SIG-M5 (cell line): ENCODE data around the gene CKMT2.

Experiments used
- DNase-seq: peaks from one replicate; lab custom pipeline; 2025; lab: John Stamatoyannopoulos, UW

CKMT2 gene

GRCh38 chr5:81216152-81216551 lies 17.0 kb upstream of the CKMT2 start:
- DNase-seq = no peak

DNA sequence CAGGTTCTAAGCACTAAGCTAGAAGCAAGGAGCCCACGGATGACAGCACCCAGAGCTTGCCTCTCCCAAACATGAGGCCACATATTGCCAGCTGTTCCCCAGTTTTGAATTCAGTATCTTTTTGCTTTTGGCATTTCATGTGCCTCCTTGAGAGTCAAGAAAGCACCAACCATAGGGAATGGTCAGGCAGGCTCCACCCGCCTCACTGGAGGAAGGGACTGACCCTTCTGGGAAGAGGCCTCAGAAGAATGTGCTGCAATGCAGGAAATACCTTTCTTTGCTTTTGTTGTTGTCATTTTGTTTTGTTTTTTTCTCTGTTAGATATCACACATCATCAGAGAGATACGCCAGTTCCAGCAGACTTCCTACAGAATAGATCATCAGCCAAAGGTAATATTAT lies 13.7 kb upstream of the CKMT2 start:
- DNase-seq = no peak

GRCh38 chr5:81222285-81222684 lies 10.8 kb upstream of the CKMT2 start:
- no peak for DNase-seq

- no peak for DNase-seq
These were observed 7.7 kb upstream of the CKMT2 start for GRCh38 chr5:81225463-81225862.

GRCh38 chr5:81226286-81226685 lies 6.8 kb upstream of the CKMT2 start:
- DNase-seq = no peak

DNA sequence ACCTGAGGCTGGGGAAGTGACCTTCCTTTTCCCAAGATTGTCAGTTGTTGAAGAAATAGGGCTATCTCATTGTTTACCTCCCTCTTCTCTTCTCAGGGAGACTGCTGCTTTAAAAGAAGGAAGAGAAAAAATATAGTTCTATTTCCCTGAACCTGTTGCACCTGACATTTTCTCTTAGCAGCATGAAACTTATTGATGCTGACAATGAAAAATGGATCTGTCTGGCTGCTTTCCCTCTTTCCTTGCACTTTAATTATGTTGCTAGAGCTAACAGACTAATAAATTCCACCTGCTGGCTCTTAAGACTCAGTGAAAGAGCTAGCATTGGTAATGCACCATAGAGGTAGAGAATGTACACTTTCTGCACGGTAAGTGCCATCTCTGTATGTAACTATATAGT lies 6.2 kb upstream of the CKMT2 start:
- DNase-seq = no peak

DNA sequence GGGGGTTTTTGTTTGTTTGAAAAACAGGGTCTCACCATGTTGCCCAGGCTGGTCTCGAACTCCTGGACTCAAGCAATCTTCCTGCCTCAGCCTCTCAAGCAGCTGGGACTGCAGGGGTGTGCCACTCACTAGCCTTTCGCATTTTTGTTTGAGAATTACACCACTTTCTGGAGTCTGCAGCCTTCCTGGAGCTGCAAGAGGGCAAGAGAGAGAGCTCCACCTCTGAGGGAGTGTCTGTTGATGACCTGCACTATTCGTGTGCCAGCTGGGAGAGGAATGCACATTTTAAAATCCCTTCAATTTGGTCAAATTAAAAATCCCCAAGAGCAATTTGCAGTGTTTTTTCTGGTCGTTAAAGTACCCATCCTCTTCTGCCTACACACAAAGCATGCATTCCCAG lies 5.0 kb upstream of the CKMT2 start:
- no peak for DNase-seq

- no peak for DNase-seq
These were observed 2.7 kb upstream of the CKMT2 start for GRCh38 chr5:81230416-81230815.

GRCh38 chr5:81232464-81233079 lies 550 bp upstream of the CKMT2 start:
- no peak for DNase-seq

GRCh38 chr5:81234299-81234698 lies 1.2 kb downstream of the CKMT2 start:
- no peak for DNase-seq

- DNase-seq = no peak
These were observed 1.7 kb downstream of the CKMT2 start for GRCh38 chr5:81234801-81235200.

DNA sequence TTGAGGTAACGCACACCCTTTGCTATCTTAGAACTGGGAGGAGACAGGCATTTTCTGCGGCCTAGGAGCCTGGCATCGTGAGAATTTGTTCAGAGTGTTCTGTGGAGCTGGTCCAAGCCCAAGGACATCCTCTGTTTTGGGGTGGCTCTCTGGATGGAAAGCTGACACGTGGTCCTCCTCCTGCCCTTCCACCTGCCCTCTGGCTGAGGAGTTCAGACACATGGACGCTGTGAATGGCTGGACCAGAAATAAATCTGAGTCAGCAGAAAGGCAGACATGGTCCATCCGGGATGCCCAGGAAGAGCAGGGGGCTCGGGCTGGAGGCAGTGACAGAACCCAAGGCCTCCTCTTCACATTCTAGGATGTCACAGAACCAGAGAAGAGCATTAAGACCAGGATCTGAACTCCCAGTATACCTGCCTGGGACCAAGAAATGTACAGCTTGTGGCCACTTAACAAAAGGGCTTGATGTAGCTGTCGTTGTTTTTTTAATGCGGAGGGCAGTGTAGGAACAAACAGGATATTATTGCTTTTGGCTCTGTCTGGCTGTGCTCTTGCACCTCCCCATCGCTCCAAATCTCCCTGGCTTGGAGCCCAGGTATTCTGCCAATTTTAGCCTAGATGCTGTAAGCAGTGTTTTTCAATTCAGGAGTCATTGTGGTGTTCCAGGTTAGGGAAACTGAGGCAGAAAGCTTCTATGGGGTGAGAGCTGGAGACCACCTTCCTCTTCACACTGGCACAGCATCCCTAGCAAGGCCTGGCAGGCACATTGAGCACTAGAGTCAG lies 2.4 kb downstream of the CKMT2 start:
- no peak for DNase-seq

DNA sequence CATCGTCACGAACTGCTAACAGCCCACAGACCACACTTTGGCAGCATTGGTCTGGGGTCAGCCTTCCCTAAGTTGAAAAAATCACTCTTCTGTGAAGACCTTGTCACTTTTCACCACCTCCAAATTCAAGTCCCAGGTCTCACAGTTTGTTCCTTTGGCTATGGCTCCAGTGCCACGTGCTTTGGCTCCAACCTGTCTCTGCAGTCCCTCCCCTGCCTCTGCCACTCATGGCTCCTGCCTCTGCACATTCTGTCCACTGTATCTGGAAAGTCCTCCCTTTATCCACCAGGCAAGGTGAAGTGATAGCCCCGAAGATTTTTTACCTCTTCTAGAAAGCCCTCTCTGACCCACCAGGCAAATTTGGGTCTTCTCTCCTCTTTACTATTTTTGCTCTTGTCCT lies 5.3 kb downstream of the CKMT2 start:
- DNase-seq = no peak

GRCh38 chr5:81239613-81240012 lies 6.5 kb downstream of the CKMT2 start:
- DNase-seq = no peak

DNA sequence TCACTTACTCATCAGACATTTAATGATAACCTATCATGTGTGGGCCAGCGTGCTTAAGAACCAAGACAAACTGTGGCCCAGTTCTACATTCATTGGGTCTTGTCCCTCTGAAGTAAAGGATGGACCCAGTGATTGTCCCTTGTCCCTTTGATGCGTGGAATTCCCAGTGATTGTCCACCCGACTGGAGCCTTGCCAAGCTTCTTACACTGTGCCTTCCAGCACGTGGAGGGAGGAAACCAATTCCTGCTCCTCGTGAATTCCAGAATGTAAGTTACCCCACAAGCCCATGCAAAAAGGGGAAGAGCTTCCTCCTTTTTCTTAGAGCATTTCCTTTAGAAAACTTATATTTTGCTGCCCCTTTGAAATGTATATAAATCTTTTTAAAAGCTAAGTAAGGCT lies 7.9 kb downstream of the CKMT2 start:
- no peak for DNase-seq

GRCh38 chr5:81241961-81242648 lies 9.0 kb downstream of the CKMT2 start:
- DNase-seq = no peak

DNA sequence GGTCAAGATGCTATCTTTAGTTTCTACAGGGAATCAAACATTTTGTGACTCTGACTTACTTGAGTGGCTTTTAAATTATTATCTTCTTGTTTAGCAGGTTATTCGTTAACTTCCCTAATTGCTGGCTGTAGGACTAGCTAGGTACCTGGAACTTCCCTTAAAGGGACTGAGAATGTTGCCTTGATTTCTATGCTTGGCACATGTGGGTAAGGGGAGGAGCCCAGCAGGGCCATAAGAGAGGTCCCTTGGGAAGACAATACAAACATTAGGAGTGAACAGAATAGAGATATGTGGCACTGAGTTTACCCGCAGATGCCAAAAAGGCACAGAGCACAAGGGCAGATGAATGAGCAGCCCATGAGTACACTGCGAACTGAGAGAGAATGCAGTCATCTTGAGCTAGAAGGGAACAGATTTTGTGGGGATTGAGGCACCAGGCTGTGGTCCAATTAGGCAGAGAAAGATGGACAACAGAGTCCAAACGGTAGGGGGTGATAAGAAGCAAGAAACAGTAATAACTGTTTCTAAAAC lies 9.8 kb downstream of the CKMT2 start:
- no peak for DNase-seq

GRCh38 chr5:81244451-81244850 lies 11.3 kb downstream of the CKMT2 start:
- DNase-seq = no peak

GRCh38 chr5:81245871-81246235 lies 12.7 kb downstream of the CKMT2 start:
- no peak for DNase-seq

GRCh38 chr5:81246697-81247096 lies 13.6 kb downstream of the CKMT2 start:
- no peak for DNase-seq

DNA sequence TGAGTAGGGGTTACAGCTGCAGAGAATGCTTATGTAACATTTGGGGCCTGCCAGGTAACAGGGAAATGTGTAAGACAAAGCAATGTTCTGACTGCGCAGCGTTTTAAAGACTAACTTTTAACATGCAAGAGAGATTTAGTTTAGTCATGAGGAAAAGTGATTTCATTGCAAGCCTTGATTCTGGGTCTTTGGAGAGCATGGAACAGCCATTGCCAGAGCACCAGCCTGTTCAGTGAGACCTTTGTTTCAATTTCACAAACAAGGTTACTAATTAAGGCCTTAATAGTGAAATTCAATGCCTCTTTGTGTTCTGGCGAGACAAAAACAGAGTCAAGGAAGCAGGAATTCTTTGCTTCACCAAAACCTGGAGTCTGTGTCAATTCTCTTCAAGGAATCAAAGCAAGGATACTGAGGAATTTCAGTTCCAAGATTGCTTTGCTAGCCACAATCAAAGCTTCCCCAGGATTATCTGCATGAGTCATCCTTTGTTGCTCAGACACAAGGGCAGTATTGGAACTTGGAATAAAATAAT lies 14.4 kb downstream of the CKMT2 start:
- no peak for DNase-seq

DNA sequence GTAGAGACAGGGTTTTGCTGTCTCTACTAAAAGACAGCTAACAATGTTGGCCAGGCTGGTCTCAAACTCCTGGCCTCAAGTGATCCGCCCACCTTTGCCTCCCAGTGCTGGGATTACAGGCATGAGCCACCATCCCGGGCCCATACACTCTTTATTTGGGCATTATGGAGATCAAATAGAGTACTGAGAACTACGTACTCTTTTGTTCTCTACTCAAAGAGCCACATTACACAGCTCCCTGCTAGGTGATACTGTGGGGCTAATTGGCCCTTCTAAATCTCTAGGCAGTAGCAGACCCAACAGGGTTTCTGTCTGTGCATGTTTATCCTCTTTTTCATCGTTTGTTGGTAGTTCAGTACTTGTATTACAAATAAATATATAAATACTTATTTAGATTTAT lies 16.1 kb downstream of the CKMT2 start:
- DNase-seq = no peak

GRCh38 chr5:81250004-81250403 lies 16.9 kb downstream of the CKMT2 start:
- DNase-seq = no peak
